ENCODE measurements around the gene SPATA4. TPM values are rescaled to one million over a fixed set of nuclear protein-coding genes. Genes with fewer than 3 reads are reported as not detected.

The SPATA4 gene
- polyA plus RNA-seq, 1 of the 3 experiments (the other 2 are of a cell fraction) = 0.21 TPM

DNA sequence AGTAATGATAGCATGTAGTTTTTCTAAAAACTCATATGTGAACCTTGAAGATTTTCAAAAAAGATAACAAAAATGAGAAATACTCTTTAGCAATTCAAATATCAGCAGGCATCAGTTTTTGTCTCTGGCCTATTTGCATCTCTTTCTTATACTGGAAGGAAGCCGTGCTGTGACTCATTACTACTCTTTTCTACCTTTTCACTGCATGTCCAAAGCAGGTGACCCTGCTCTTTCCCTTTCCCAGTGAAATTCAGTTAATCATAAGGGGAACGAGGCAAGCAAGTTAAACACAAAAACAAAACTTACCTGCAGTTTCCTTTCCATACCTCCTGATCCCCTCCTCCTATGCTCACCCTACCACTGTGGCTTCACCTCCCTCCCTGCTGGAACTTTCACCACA, 9.3 kb downstream of the SPATA4 start:
- H2AFZ ChIP-seq (ENCODE audit: low read depth) = no peak overlapping the region
- 93% methylated on average over 2 of the region's 2 CpGs for WGBS (ENCODE audit: low lambda C conversion rate)
- POLR2A ChIA-PET = no interaction called here

More for the DNA sequence above, 9.3 kb downstream of the SPATA4 start:
- Histone ChIP-seq H3K9me3 (no peaks in the 10 kb centered on the region), H3K27me3 (ENCODE audit: insufficient read depth) (no peaks in the 10 kb centered on the region), H3K4me1 (ENCODE audit: control insufficient read depth in 1 of 2, insufficient read depth in 2 of 2, low read depth in 1 of 2, low read length in 1 of 2) (peaks cover 0 to 9% of the 10 kb centered on the region in 2 experiments; a peak in 2 of 4 replicates), H3K36me3 (replicated peaks in 1 of 2; ENCODE audit: control insufficient read depth in 1 of 2, insufficient read depth in 2 of 2, low read length in 1 of 2) (no peaks in the 10 kb centered on the region), H3F3A (replicated peaks; ENCODE audit: insufficient read depth) (no peaks in the 10 kb centered on the region), H3K79me2 (ENCODE audit: insufficient read depth) (no peaks in the 10 kb centered on the region), H3K9me2 (no peaks in the 10 kb centered on the region), H3K4me2 (no peak overlapping the region), H3K27ac (ENCODE audit: low read depth in 2 of 2, low read length in 1 of 2) (no peak overlapping the region), H3K4me3 (ENCODE audit: low read depth in 2 of 2, low read length in 1 of 2) (no peak overlapping the region), H4K20me1 (ENCODE audit: insufficient read depth) (no peaks in the 10 kb centered on the region), H3K9ac (no peak overlapping the region)
- CTCF ChIA-PET = no interaction called here
- DNase-seq = no peak
- TF ChIP-seq EZH2phosphoT487 (IDR thresholded peaks at IDR 0.05; ENCODE audit: borderline replicate concordance, low read depth) (no peak), FOSL2 (IDR thresholded peaks at IDR 0.05; ENCODE audit: borderline replicate concordance, low read depth) (no peak), MEF2A (IDR thresholded peaks at IDR 0.05; ENCODE audit: borderline replicate concordance, low read depth) (no peak), EP300 (IDR thresholded peaks at IDR 0.05; ENCODE audit: borderline replicate concordance in 1 of 2, low read depth in 1 of 2, low read length in 1 of 2) (no peak), FOXJ3 (CRISPR knock-in tag; IDR thresholded peaks at IDR 0.05) (no peak), YY1 (IDR thresholded peaks at IDR 0.05; ENCODE audit: low read depth) (no peak), FOXM1 (IDR thresholded peaks at IDR 0.05; ENCODE audit: low read depth) (no peak), RXRA (IDR thresholded peaks at IDR 0.05; ENCODE audit: borderline replicate concordance, low read depth) (no peak), TAF1 (IDR thresholded peaks at IDR 0.05; ENCODE audit: borderline replicate concordance, low read depth, low read length) (no peak), GABPA (IDR thresholded peaks at IDR 0.05; ENCODE audit: low read depth) (no peak), CHD2 (IDR thresholded peaks at IDR 0.05; ENCODE audit: low read length, partially characterized antibody) (no peak), GATA2 (CRISPR knock-in tag; IDR thresholded peaks at IDR 0.05) (no peak), TEAD4 (IDR thresholded peaks at IDR 0.05; ENCODE audit: borderline replicate concordance, insufficient read depth) (no peak), TCF12 (IDR thresholded peaks at IDR 0.05) (no peak), RCOR1 (IDR thresholded peaks at IDR 0.05; ENCODE audit: low read length) (no peak)
- TF ChIP-seq, protein P1, sequence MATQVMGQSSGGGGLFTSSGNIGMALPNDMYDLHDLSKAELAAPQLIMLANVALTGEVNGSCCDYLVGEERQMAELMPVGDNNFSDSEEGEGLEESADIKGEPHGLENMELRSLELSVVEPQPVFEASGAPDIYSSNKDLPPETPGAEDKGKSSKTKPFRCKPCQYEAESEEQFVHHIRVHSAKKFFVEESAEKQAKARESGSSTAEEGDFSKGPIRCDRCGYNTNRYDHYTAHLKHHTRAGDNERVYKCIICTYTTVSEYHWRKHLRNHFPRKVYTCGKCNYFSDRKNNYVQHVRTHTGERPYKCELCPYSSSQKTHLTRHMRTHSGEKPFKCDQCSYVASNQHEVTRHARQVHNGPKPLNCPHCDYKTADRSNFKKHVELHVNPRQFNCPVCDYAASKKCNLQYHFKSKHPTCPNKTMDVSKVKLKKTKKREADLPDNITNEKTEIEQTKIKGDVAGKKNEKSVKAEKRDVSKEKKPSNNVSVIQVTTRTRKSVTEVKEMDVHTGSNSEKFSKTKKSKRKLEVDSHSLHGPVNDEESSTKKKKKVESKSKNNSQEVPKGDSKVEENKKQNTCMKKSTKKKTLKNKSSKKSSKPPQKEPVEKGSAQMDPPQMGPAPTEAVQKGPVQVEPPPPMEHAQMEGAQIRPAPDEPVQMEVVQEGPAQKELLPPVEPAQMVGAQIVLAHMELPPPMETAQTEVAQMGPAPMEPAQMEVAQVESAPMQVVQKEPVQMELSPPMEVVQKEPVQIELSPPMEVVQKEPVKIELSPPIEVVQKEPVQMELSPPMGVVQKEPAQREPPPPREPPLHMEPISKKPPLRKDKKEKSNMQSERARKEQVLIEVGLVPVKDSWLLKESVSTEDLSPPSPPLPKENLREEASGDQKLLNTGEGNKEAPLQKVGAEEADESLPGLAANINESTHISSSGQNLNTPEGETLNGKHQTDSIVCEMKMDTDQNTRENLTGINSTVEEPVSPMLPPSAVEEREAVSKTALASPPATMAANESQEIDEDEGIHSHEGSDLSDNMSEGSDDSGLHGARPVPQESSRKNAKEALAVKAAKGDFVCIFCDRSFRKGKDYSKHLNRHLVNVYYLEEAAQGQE (IDR thresholded peaks at IDR 0.05; ENCODE audit: low read depth, low read length) = no peak
- TF ChIP-seq, protein P2, sequence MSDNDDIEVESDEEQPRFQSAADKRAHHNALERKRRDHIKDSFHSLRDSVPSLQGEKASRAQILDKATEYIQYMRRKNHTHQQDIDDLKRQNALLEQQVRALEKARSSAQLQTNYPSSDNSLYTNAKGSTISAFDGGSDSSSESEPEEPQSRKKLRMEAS (IDR thresholded peaks at IDR 0.05; ENCODE audit: low read depth) = no peak
- TF ChIP-seq, protein P3, sequence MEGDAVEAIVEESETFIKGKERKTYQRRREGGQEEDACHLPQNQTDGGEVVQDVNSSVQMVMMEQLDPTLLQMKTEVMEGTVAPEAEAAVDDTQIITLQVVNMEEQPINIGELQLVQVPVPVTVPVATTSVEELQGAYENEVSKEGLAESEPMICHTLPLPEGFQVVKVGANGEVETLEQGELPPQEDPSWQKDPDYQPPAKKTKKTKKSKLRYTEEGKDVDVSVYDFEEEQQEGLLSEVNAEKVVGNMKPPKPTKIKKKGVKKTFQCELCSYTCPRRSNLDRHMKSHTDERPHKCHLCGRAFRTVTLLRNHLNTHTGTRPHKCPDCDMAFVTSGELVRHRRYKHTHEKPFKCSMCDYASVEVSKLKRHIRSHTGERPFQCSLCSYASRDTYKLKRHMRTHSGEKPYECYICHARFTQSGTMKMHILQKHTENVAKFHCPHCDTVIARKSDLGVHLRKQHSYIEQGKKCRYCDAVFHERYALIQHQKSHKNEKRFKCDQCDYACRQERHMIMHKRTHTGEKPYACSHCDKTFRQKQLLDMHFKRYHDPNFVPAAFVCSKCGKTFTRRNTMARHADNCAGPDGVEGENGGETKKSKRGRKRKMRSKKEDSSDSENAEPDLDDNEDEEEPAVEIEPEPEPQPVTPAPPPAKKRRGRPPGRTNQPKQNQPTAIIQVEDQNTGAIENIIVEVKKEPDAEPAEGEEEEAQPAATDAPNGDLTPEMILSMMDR (IDR thresholded peaks at IDR 0.05) = no peak

Data from SK-N-SH (cell line).